Frontal cortex (tissue), 1 donor: ENCODE results near the gene RPS14. TPM values are rescaled to one million over a fixed set of nuclear protein-coding genes. Genes with fewer than 3 reads are reported as not detected.

Experiments used
- total RNA-seq: library from RNA; depleted of rRNA; stranded (reverse); fragments of >200 nt; gene quantifications from one replicate; pipeline ENCODE4 v1.2.3, GENCODE V29; 2014

Gene RPS14
- total RNA-seq, 1 donor from 2014 or later: 3,224 TPM

Other genes with a start within 250 kb of the RPS14 start
- gene CAMK2A, start 160.0 kb downstream of the RPS14 start, total RNA-seq: 16.7 TPM
- 0.41 TPM for gene ARSI, start 146.8 kb downstream of the RPS14 start, total RNA-seq
- gene TCOF1, start 92.0 kb downstream of the RPS14 start, total RNA-seq: 9.4 TPM
- 3.3 TPM for gene CD74, start 36.8 kb downstream of the RPS14 start, total RNA-seq
- 16.3 TPM for gene NDST1, start 58.4 kb upstream of the RPS14 start, total RNA-seq
- gene SYNPO, start 190.9 kb upstream of the RPS14 start, total RNA-seq: 3.7 TPM
- gene MYOZ3, start 211.5 kb upstream of the RPS14 start, total RNA-seq: 3.7 TPM